Measurements from ENCODE around the gene CRYBA4.

CRYBA4 gene

DNA sequence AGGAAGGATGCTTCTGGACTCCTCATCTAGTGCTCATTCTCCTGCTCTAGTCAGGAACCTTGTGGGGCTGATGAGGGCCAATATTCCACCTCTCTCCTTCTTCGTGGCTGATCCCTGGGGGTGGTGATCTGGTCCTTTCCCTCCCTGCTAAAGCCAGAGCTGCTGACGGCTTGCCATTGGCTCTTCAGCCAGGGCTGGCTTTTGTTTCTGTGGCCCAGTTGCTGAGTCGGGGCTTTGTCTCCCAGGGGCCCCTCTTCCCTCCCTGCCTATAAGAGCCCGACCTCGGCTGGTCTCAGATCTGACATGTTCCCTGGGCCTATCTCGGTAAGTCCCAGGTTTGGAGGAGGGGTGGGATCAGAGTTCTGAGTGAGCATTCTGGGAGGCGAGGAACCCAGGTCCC lies at the start of gene CRYBA4:
TSS of gene CRYBA4 (plus strand) at position 301 of the 400 bp plus-strand sequence. CDS start 634 bp downstream, outside the sequence.
- H3K27ac ChIP-seq: no peak within 1 kb of the TSS
- TF ChIP-seq, protein P1, sequence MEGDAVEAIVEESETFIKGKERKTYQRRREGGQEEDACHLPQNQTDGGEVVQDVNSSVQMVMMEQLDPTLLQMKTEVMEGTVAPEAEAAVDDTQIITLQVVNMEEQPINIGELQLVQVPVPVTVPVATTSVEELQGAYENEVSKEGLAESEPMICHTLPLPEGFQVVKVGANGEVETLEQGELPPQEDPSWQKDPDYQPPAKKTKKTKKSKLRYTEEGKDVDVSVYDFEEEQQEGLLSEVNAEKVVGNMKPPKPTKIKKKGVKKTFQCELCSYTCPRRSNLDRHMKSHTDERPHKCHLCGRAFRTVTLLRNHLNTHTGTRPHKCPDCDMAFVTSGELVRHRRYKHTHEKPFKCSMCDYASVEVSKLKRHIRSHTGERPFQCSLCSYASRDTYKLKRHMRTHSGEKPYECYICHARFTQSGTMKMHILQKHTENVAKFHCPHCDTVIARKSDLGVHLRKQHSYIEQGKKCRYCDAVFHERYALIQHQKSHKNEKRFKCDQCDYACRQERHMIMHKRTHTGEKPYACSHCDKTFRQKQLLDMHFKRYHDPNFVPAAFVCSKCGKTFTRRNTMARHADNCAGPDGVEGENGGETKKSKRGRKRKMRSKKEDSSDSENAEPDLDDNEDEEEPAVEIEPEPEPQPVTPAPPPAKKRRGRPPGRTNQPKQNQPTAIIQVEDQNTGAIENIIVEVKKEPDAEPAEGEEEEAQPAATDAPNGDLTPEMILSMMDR (IDR thresholded peaks at IDR 0.05): no peak
- no peak for TF ChIP-seq ZFX (IDR thresholded peaks at IDR 0.05; ENCODE audit: borderline replicate concordance)

DNA sequence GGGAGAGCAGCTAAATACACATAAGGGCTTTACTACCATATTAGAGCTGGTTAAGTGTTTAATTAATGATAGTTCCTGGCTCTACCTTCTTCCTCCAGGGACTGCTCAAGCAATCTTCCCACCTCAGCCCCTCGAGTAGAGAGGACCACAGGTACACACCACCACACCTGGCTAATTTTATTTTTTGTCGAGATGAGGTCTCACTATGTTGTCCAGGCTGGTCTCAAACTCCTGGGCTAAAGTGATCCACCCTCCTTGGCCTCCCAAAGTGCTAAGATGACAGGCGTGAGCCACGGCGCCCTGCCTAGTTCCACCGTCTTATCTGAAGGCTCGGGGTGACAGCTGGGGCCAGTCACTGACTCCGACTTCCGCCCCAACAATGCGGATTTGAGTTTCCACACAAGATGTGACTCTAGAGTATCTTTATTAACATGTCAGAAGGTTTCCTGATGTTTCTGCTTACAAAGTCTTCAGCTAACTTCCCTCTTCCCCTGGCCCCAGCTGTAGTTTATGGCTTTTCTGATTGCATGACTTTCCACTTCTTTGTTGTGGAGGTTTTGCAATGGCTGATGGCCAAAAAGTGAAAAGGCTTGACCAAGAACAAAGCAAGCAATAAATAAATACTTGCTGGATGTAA lies 48.6 kb upstream of the CRYBA4 start:
- TF ChIP-seq ZFX (IDR thresholded peaks at IDR 0.05; ENCODE audit: borderline replicate concordance): no peak
- TF ChIP-seq, protein P1 (IDR thresholded peaks at IDR 0.05): no peak
- H3K27ac ChIP-seq: no peak overlapping the region

- H3K27ac ChIP-seq: no peak overlapping the region
- no peak for TF ChIP-seq ZFX (IDR thresholded peaks at IDR 0.05; ENCODE audit: borderline replicate concordance)
- TF ChIP-seq, protein P1 (IDR thresholded peaks at IDR 0.05): no peak
Measured at GRCh38 chr22:26574001-26574723, 47.6 kb upstream of the CRYBA4 start.

- TF ChIP-seq, protein P1 (IDR thresholded peaks at IDR 0.05): no peak
- no peak for TF ChIP-seq ZFX (IDR thresholded peaks at IDR 0.05; ENCODE audit: borderline replicate concordance)
- H3K27ac ChIP-seq: no peak overlapping the region
Measured at GRCh38 chr22:26576026-26576680, 45.6 kb upstream of the CRYBA4 start.

GRCh38 chr22:26577081-26577480 lies 44.7 kb upstream of the CRYBA4 start:
- no peak overlapping the region for H3K27ac ChIP-seq
- TF ChIP-seq, protein P1 (IDR thresholded peaks at IDR 0.05): no peak
- TF ChIP-seq ZFX (IDR thresholded peaks at IDR 0.05; ENCODE audit: borderline replicate concordance): no peak

DNA sequence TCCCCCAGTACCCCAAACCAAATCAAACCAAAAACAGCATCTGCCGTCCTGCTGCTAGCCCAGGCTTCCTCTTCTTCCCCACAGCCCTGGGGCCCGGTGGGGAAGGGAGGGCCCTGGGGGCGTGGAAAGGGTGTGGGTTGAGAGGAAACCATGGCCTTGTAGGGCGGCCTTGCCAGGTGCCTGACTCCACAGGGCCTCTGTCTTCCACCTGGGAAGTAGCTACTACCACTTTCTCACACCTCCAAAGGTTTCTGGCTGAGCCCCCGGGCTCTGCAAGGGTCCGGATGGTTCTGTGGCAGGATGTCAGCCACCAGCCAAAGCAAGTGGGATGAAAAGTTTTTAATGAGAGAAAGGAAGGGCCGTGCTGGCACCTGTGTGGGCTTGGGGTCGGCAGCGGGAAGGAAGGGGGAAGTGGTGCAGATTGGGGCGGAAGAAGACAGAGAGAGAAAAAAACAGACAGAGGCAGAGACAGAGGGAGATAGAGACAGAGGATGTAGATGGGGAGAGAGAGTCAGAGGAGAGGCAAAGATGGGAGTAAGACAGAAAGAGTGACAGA lies 42.4 kb upstream of the CRYBA4 start:
- no peak overlapping the region for H3K27ac ChIP-seq
- TF ChIP-seq, protein P1 (IDR thresholded peaks at IDR 0.05): no peak
- TF ChIP-seq ZFX (IDR thresholded peaks at IDR 0.05; ENCODE audit: borderline replicate concordance): no peak
